HuH-7.5 (cell line): ENCODE measurements around the gene C6orf89.

Experiments used
- DNase-seq: peaks from one replicate; pipeline ENCODE4 v3.0.0; 2011; ENCODE audit warnings: low spot score

C6orf89 gene

GRCh38 chr6:36852481-36853147, 33.1 kb upstream of the C6orf89 start:
- no peak for DNase-seq

- no peak for DNase-seq
These were observed 32.4 kb upstream of the C6orf89 start for GRCh38 chr6:36853325-36853724.

GRCh38 chr6:36855750-36856149, 30.0 kb upstream of the C6orf89 start:
- no peak for DNase-seq

GRCh38 chr6:36856277-36856676, 29.5 kb upstream of the C6orf89 start:
- no peak for DNase-seq

- no peak for DNase-seq
These were observed 28.4 kb upstream of the C6orf89 start for GRCh38 chr6:36857325-36857724.

GRCh38 chr6:36858407-36858981, 27.3 kb upstream of the C6orf89 start:
- DNase-seq, result no peak

- DNase-seq, result no peak
These were observed 25.6 kb upstream of the C6orf89 start for GRCh38 chr6:36860126-36860525.

- DNase-seq, result no peak
These were observed 23.4 kb upstream of the C6orf89 start for GRCh38 chr6:36862164-36862847.

GRCh38 chr6:36862848-36863382, 22.8 kb upstream of the C6orf89 start:
- DNase-seq, result no peak

GRCh38 chr6:36863670-36864540, 21.8 kb upstream of the C6orf89 start:
- DNase-seq, result no peak

GRCh38 chr6:36865835-36866234, 19.9 kb upstream of the C6orf89 start:
- no peak for DNase-seq

- DNase-seq, result no peak
These were observed 18.1 kb upstream of the C6orf89 start for GRCh38 chr6:36867471-36868224.

GRCh38 chr6:36871686-36872085, 14.1 kb upstream of the C6orf89 start:
- no peak for DNase-seq

- no peak for DNase-seq
These were observed 12.6 kb upstream of the C6orf89 start for GRCh38 chr6:36873115-36873514.

- DNase-seq, result no peak
These were observed 11.9 kb upstream of the C6orf89 start for GRCh38 chr6:36873612-36874442.

- peak; percentile 70 for DNase-seq
These were observed 11.1 kb upstream of the C6orf89 start, which contains the start of gene PPIL1 for GRCh38 chr6:36874443-36875249. Gene PPIL1 (minus strand): TSS chr6:36874803. CDS start chr6:36874772, 31 bp downstream.

GRCh38 chr6:36875250-36875633, 10.5 kb upstream of the C6orf89 start:
- DNase-seq, result no peak

- no peak for DNase-seq
These were observed 1.1 kb upstream of the C6orf89 start for GRCh38 chr6:36884610-36885009.

GRCh38 chr6:36886950-36887618, 1.3 kb downstream of the C6orf89 start:
- DNase-seq, result no peak
